22Rv1 (cell line): ENCODE results near the gene ERC1.

Experiments
- ZFX ChIP-seq: fragments of 450-650 bp; IDR thresholded peaks from 2 replicates; pipeline ENCODE4 v1.6.1; 2017; ENCODE audit warnings: antibody characterized with exemption, borderline replicate concordance
- TF ChIP-seq, protein P1 (sequence below): fragments of 450-650 bp; IDR thresholded peaks from 2 replicates; pipeline ENCODE4 v1.5.1; 2017; ENCODE audit warnings: mild to moderate bottlenecking

DNA sequence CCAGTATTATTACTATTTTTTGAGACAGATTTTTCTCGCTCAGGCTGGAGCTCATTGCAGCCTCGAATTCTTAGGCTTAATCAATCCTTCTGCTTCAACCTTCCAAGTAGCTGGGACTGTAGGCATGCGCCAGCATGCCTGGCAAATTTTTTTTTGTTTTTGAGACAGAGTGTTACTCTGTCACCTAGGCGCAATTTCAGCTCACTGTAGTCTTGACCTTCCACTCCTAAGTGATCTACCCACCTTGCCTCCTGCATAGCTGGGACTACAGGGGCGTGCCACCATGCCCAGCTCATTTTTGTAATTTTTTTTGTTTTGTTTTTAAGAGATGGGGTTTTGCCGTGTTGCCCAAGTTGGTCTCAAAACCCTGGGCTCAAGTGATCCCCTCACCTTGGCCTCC, 15.2 kb downstream of the ERC1 start:
- TF ChIP-seq, protein P1, sequence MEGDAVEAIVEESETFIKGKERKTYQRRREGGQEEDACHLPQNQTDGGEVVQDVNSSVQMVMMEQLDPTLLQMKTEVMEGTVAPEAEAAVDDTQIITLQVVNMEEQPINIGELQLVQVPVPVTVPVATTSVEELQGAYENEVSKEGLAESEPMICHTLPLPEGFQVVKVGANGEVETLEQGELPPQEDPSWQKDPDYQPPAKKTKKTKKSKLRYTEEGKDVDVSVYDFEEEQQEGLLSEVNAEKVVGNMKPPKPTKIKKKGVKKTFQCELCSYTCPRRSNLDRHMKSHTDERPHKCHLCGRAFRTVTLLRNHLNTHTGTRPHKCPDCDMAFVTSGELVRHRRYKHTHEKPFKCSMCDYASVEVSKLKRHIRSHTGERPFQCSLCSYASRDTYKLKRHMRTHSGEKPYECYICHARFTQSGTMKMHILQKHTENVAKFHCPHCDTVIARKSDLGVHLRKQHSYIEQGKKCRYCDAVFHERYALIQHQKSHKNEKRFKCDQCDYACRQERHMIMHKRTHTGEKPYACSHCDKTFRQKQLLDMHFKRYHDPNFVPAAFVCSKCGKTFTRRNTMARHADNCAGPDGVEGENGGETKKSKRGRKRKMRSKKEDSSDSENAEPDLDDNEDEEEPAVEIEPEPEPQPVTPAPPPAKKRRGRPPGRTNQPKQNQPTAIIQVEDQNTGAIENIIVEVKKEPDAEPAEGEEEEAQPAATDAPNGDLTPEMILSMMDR, result no peak
- TF ChIP-seq ZFX, result no peak
